ENCODE data around the gene ZGPAT. TPM values are rescaled to one million over a fixed set of nuclear protein-coding genes. Genes with fewer than 3 reads are reported as not detected.
"Not testable (repeated sequence)": the region's sequence is repeated elsewhere in the genome, so short reads cannot be mapped to it uniquely, and the experiment has no call there.

Gene ZGPAT
- total RNA-seq, 1 experiment from 2014 or later, result 27.6 TPM

DNA sequence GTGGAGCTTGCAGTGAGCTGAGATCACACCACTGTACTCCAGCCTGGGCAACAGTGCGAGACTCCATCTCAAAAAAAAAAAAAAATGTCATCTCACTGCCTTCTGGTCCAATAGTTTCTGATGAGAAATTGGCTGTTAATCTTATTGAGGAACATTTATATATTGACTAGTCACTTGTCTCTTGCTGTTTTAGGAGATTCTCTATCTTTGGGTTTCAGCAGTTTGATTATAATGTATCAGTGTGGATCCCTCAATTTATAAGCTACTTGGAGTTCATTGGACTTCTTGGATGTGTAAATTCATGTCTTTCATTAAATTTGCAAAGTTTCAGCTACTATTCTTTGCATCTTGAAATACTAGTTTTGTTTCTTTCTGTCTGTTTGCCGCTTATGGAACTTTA lies 11.2 kb downstream of the ZGPAT start:
- Histone ChIP-seq H3K23me2 (ENCODE audit: insufficient read length, low read depth, low read length, poor library complexity, severe bottlenecking) (no peaks in the 10 kb centered on the region), H2BK12ac (ENCODE audit: insufficient read length, low read depth, low read length) (no peak overlapping the region), H3K9ac (ENCODE audit: extremely low read depth, insufficient read length, low read length) (no peak overlapping the region), H3K79me2 (ENCODE audit: insufficient read depth, low read length) (no peaks in the 10 kb centered on the region; the same call in 1 of the 2 replicates), H2AK5ac (ENCODE audit: insufficient read length, low read length) (no peak overlapping the region), H3K18ac (ENCODE audit: insufficient read length, low read depth, low read length) (no peak overlapping the region), H4K5ac (ENCODE audit: insufficient read length, low read depth, low read length) (no peak overlapping the region), H3K23ac (ENCODE audit: insufficient read length, low read depth, low read length) (no peak overlapping the region), H3K4ac (ENCODE audit: low read depth, low read length) (no peak overlapping the region), H2BK20ac (ENCODE audit: low read depth, low read length, poor library complexity, severe bottlenecking) (no peak overlapping the region), H2AFZ (ENCODE audit: low read length) (no peak overlapping the region), H2BK120ac (ENCODE audit: low read depth, low read length, poor library complexity, severe bottlenecking) (no peak overlapping the region), H2BK15ac (ENCODE audit: low read depth, low read length) (no peak overlapping the region), H3K4me2 (ENCODE audit: insufficient read depth, insufficient read length, low read length) (no peak overlapping the region), H2BK5ac (ENCODE audit: insufficient read length, low read length) (no peak overlapping the region), H3K27ac (ENCODE audit: insufficient read length, low read depth, low read length) (no peak overlapping the region), H4K8ac (replicated peaks; ENCODE audit: insufficient read length, low read depth, low read length) (no peak overlapping the region), H3K14ac (ENCODE audit: insufficient read depth, low read length) (no peak overlapping the region), H3T11ph (ENCODE audit: low read length) (no peak overlapping the region), H3K27me3 (ENCODE audit: insufficient read depth, low read length) (no peaks in the 10 kb centered on the region), H4K20me1 (ENCODE audit: control insufficient read depth, insufficient read depth, insufficient read length) (no peaks in the 10 kb centered on the region), H3K9me3 (ENCODE audit: control insufficient read depth, low read depth, low read length) (no peaks in the 10 kb centered on the region), H4K91ac (ENCODE audit: insufficient read length, low read depth, low read length) (no peak overlapping the region), H3K56ac (ENCODE audit: insufficient read length, low read depth, low read length) (no peak overlapping the region), H3K79me1 (ENCODE audit: insufficient read depth, low read depth, low read length, poor library complexity, severe bottlenecking) (peaks cover 9% of the 10 kb centered on the region), H3K4me1 (ENCODE audit: insufficient read depth, low read length) (no peaks in the 10 kb centered on the region)
- Mint-ChIP-seq H3K4me1 (no peaks in the 10 kb centered on the region), H3K27me3 (ENCODE audit: low read depth) (no peaks in the 10 kb centered on the region), H3K27ac (no peak overlapping the region), H3K4me3 (no peak overlapping the region), H3K9me3 (peaks cover 0 to 2% of the 10 kb centered on the region in 2 experiments; a peak in 4 of 5 replicates), H3K36me3 (ENCODE audit: insufficient read depth in 1 of 3, low read depth in 3 of 3) (peaks cover 29 to 62% (median 47%) of the 10 kb centered on the region in 3 experiments; a peak in 6 of 7 replicates)
- WGBS (ENCODE audit: extremely low coverage, insufficient read length, low lambda C conversion rate), result no CpG with 5 or more reads among the region's 2 CpGs
- no peak for DNase-seq
- TF ChIP-seq, protein P1, sequence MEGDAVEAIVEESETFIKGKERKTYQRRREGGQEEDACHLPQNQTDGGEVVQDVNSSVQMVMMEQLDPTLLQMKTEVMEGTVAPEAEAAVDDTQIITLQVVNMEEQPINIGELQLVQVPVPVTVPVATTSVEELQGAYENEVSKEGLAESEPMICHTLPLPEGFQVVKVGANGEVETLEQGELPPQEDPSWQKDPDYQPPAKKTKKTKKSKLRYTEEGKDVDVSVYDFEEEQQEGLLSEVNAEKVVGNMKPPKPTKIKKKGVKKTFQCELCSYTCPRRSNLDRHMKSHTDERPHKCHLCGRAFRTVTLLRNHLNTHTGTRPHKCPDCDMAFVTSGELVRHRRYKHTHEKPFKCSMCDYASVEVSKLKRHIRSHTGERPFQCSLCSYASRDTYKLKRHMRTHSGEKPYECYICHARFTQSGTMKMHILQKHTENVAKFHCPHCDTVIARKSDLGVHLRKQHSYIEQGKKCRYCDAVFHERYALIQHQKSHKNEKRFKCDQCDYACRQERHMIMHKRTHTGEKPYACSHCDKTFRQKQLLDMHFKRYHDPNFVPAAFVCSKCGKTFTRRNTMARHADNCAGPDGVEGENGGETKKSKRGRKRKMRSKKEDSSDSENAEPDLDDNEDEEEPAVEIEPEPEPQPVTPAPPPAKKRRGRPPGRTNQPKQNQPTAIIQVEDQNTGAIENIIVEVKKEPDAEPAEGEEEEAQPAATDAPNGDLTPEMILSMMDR (conservative IDR thresholded peaks at IDR 0.05), result no peak

DNA sequence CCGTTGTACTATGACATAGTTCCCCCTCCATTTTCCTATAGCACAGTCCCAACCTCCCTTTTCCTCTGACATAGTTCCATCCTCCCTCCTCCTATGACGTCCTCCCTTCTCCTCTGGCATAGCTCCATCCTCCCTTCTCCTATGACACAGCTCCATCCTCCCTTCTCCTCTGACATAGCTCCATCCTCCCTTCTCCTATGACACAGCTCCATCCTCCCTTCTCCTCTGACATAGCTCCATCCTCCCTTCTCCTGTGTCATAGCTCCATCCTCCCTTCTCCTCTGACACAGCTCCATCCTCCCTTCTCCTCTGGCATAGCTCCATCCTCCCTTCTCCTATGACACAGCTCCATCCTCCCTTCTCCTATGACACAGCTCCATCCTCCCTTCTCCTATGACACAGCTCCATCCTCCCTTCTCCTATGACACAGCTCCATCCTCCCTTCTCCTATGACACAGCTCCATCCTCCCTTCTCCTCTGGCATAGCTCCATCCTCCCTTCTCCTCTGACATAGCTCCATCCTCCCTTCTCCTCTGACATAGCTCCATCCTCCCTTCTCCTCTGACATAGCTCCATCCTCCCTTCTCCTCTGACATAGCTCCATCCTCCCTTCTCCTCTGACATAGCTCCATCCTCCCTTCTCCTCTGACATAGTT lies 15.3 kb downstream of the ZGPAT start:
- H3K9ac ChIP-seq (ENCODE audit: extremely low read depth, insufficient read length, low read length); H4K5ac ChIP-seq (ENCODE audit: insufficient read length, low read depth, low read length); H3K4me1 Mint-ChIP-seq; H4K20me1 ChIP-seq (ENCODE audit: control insufficient read depth, insufficient read depth, insufficient read length); H3K4ac ChIP-seq (ENCODE audit: low read depth, low read length); H3K56ac ChIP-seq (ENCODE audit: insufficient read length, low read depth, low read length); H3K9me3 Mint-ChIP-seq; H3K79me2 ChIP-seq (ENCODE audit: insufficient read depth, low read length); H2AK5ac ChIP-seq (ENCODE audit: insufficient read length, low read length); H3K4me3 Mint-ChIP-seq; H3K23me2 ChIP-seq (ENCODE audit: insufficient read length, low read depth, low read length, poor library complexity, severe bottlenecking); H3K27me3 ChIP-seq (ENCODE audit: insufficient read depth, low read length); H3T11ph ChIP-seq (ENCODE audit: low read length); H2BK5ac ChIP-seq (ENCODE audit: insufficient read length, low read length); H4K91ac ChIP-seq (ENCODE audit: insufficient read length, low read depth, low read length); H2AFZ ChIP-seq (ENCODE audit: low read length); H3K79me1 ChIP-seq (ENCODE audit: insufficient read depth, low read depth, low read length, poor library complexity, severe bottlenecking); H3K18ac ChIP-seq (ENCODE audit: insufficient read length, low read depth, low read length); H3K14ac ChIP-seq (ENCODE audit: insufficient read depth, low read length); H2BK15ac ChIP-seq (ENCODE audit: low read depth, low read length); H3K27me3 Mint-ChIP-seq (ENCODE audit: low read depth); H2BK12ac ChIP-seq (ENCODE audit: insufficient read length, low read depth, low read length); H2BK20ac ChIP-seq (ENCODE audit: low read depth, low read length, poor library complexity, severe bottlenecking); H3K27ac Mint-ChIP-seq; H2BK120ac ChIP-seq (ENCODE audit: low read depth, low read length, poor library complexity, severe bottlenecking); H3K9me3 ChIP-seq (ENCODE audit: control insufficient read depth, low read depth, low read length); H4K8ac ChIP-seq (replicated peaks; ENCODE audit: insufficient read length, low read depth, low read length); H3K4me1 ChIP-seq (ENCODE audit: insufficient read depth, low read length); H3K23ac ChIP-seq (ENCODE audit: insufficient read length, low read depth, low read length); H3K27ac ChIP-seq (ENCODE audit: insufficient read length, low read depth, low read length); H3K4me2 ChIP-seq (ENCODE audit: insufficient read depth, insufficient read length, low read length); DNase-seq: not testable (repeated sequence)
- H3K36me3 Mint-ChIP-seq (ENCODE audit: insufficient read depth in 1 of 3, low read depth in 3 of 3), result peaks cover 22 to 54% (median 47%) of the 10 kb centered on the region in 3 experiments
- no CpG with 5 or more reads among the region's 2 CpGs for WGBS (ENCODE audit: extremely low coverage, insufficient read length, low lambda C conversion rate)

Data from H9 (cell line).